GM23248 (cell line): ENCODE results near the gene CD80. TPM values are rescaled to one million over a fixed set of nuclear protein-coding genes. Genes with fewer than 3 reads are reported as not detected.
"Not testable (repeated sequence)": the region's sequence is repeated elsewhere in the genome, so short reads cannot be mapped to it uniquely, and the experiment has no call there.

Source experiments
- DNase-seq: peaks from one replicate; pipeline ENCODE4 v3.0.0-alpha.2; 2015
- H2AFZ ChIP-seq: fragments of 200-600 bp; sonication (generic); 2 replicates; pipeline ENCODE4 v1.6.1; 2016; ENCODE audit warnings: antibody characterized with exemption
- H3F3A ChIP-seq: fragments of 200-600 bp; sonication (generic); 2 replicates; pipeline ENCODE4 v1.6.1; 2016; ENCODE audit warnings: mild to moderate bottlenecking, antibody characterized with exemption, mixed run types; ENCODE audit not compliant: insufficient read depth
- H3K27ac ChIP-seq: fragments of 200-600 bp; sonication (generic); 2 replicates; pipeline ENCODE4 v1.5.1; 2016; ENCODE audit warnings: mild to moderate bottlenecking
- H3K27me3 ChIP-seq: fragments of 200-600 bp; sonication (generic); replicated peaks from 2 replicates; pipeline ENCODE4 v1.6.1; 2016; ENCODE audit warnings: mild to moderate bottlenecking; ENCODE audit not compliant: insufficient read depth
- H3K36me3 ChIP-seq: fragments of 200-600 bp; sonication (generic); 2 replicates; pipeline ENCODE4 v1.6.1; 2016; ENCODE audit warnings: low read depth, mild to moderate bottlenecking
- H3K4me1 ChIP-seq: fragments of 200-600 bp; sonication (generic); 2 replicates; pipeline ENCODE4 v1.6.1; 2016; ENCODE audit warnings: mild to moderate bottlenecking; ENCODE audit not compliant: insufficient read depth
- H3K4me2 ChIP-seq: fragments of 200-600 bp; sonication (generic); one replicate; pipeline ENCODE4 v1.6.1; 2016; ENCODE audit warnings: mild to moderate bottlenecking; ENCODE audit not compliant: unreplicated experiment
- H3K4me3 ChIP-seq: fragments of 200-600 bp; sonication (generic); 2 replicates; pipeline ENCODE4 v1.5.1; 2016; ENCODE audit warnings: mild to moderate bottlenecking
- H3K79me2 ChIP-seq: fragments of 200-600 bp; sonication (generic); 2 replicates; pipeline ENCODE4 v1.6.1; 2016; ENCODE audit warnings: mild to moderate bottlenecking; ENCODE audit not compliant: insufficient read depth
- H3K9ac ChIP-seq: fragments of 200-600 bp; sonication (generic); 2 replicates; pipeline ENCODE4 v1.6.1; 2016; ENCODE audit warnings: mild to moderate bottlenecking
- H3K9me2 ChIP-seq: fragments of 200-600 bp; sonication (generic); 2 replicates; pipeline ENCODE4 v1.6.1; 2016; ENCODE audit warnings: mixed run types, mild to moderate bottlenecking, moderate library complexity; ENCODE audit not compliant: insufficient read depth
- H3K9me3 ChIP-seq: fragments of 200-600 bp; sonication (generic); one replicate; pipeline ENCODE4 v1.6.1; 2017; ENCODE audit warnings: low read depth
- H4K20me1 ChIP-seq: fragments of 200-600 bp; sonication (generic); 2 replicates; pipeline ENCODE4 v1.6.0; 2016; ENCODE audit not compliant: insufficient read depth
- EZH2 ChIP-seq: fragments of 200-600 bp; sonication (generic); IDR thresholded peaks from 2 replicates; pipeline ENCODE4 v1.6.1; 2018; ENCODE audit warnings: antibody characterized with exemption, mild to moderate bottlenecking; ENCODE audit not compliant: insufficient read depth, poor library complexity, severe bottlenecking
- EZH2phosphoT487 ChIP-seq: fragments of 200-600 bp; sonication (generic); IDR thresholded peaks from 2 replicates; pipeline ENCODE4 v1.6.1; 2018; ENCODE audit warnings: antibody characterized with exemption, moderate library complexity, mild to moderate bottlenecking, low read depth; ENCODE audit not compliant: insufficient read depth
- WGBS, 2 experiments: methylation state at CpG; one replicate each; pipeline ENCODE4 v1.1.6; 2015 to 2017; ENCODE audit warnings: low lambda C conversion rate in 2 of 2, low coverage in 1 of 2; ENCODE audit errors: missing lambda C conversion rate in 2 of 2; 5-methylcytosine and 5-hydroxymethylcytosine counted together
- in situ Hi-C: fragments of 300-500 bp; cut with MboI; formaldehyde crosslinking; loops from 2 replicates; pipeline ENCODE4 v1.15.0; 2020
- polyA plus RNA-seq: library from polyadenylated mRNA; unstranded; fragments of >200 nt; fragmentation: Nextera tagmentation; extraction: Ambion mirVana; gene quantifications from 2 replicates; pipeline ENCODE4 v1.2.1, GENCODE V29; 2016
- total RNA-seq: library from RNA; depleted of rRNA; stranded (reverse); fragments of >200 nt; shearing (Covaris generic); gene quantifications from 2 replicates; pipeline ENCODE4 v1.2.3, GENCODE V29; 2014

Gene CD80
- total and polyA plus RNA-seq, 2 experiments from 2014 or later, result not detected

GRCh38 chr3:119571230-119571629, 11.8 kb upstream of the CD80 start:
- TF ChIP-seq EZH2phosphoT487 (no peak), EZH2 (no peak)
- no peaks in the 10 kb centered on the region for H3K79me2 ChIP-seq
- H3K4me1 ChIP-seq, result no peaks in the 10 kb centered on the region
- in situ Hi-C loops, result no loop called here
- no peak for DNase-seq
- no peaks in the 10 kb centered on the region for H3K9me2 ChIP-seq
- 0 out of 2 replicates have a peak, but pooled peaks cover 2% of the 10 kb centered on the region for H3K27me3 ChIP-seq
- H3K9ac ChIP-seq, result no peak overlapping the region
- no peaks in the 10 kb centered on the region for H3F3A ChIP-seq
- H3K4me2 ChIP-seq, result no peak overlapping the region
- H3K9me3 ChIP-seq, result no peaks in the 10 kb centered on the region
- no peak overlapping the region for H2AFZ ChIP-seq
- H3K4me3 ChIP-seq, result no peak overlapping the region
- no peak overlapping the region for H3K27ac ChIP-seq
- WGBS, 2 experiments, result 94% methylated on average over 1 of the region's 1 CpG
- no peaks in the 10 kb centered on the region for H3K36me3 ChIP-seq
- H4K20me1 ChIP-seq, result no peaks in the 10 kb centered on the region

GRCh38 chr3:119570229-119570628, 10.8 kb upstream of the CD80 start:
- Histone ChIP-seq H3K36me3 (no peaks in the 10 kb centered on the region), H3K4me3 (no peak overlapping the region), H3K9me3 (no peaks in the 10 kb centered on the region), H3K4me1 (no peaks in the 10 kb centered on the region), H3K4me2 (no peak overlapping the region), H3K27me3 (0 out of 2 replicates have a peak, but pooled peaks cover 2% of the 10 kb centered on the region), H3F3A (no peaks in the 10 kb centered on the region), H4K20me1 (no peaks in the 10 kb centered on the region), H3K79me2 (no peaks in the 10 kb centered on the region), H3K9ac (no peak overlapping the region), H2AFZ (no peak overlapping the region), H3K9me2 (no peaks in the 10 kb centered on the region), H3K27ac (no peak overlapping the region)
- no peak for TF ChIP-seq EZH2
- no peak for DNase-seq
- in situ Hi-C loops, result no loop called here
- WGBS, 2 experiments, result 47 to 49% methylated on average over 5 of the region's 5 CpGs

- in situ Hi-C loops, result no loop called here
- 44 to 68% methylated on average over 2 to 4 of the region's 4 CpGs for WGBS, 2 experiments
- Histone ChIP-seq H3K4me3 (no peak overlapping the region), H3K36me3 (no peaks in the 10 kb centered on the region), H3K27ac (no peak overlapping the region), H2AFZ (no peak overlapping the region), H3K9me2 (no peaks in the 10 kb centered on the region), H4K20me1 (no peaks in the 10 kb centered on the region), H3K4me2 (no peak overlapping the region), H3F3A (no peaks in the 10 kb centered on the region), H3K9me3 (no peaks in the 10 kb centered on the region), H3K4me1 (no peaks in the 10 kb centered on the region), H3K9ac (no peak overlapping the region), H3K27me3 (0 out of 2 replicates have a peak, but pooled peaks cover 2% of the 10 kb centered on the region), H3K79me2 (no peaks in the 10 kb centered on the region)
- TF ChIP-seq EZH2phosphoT487 (no peak), EZH2 (no peak)
- DNase-seq, result no peak
These were observed 9.7 kb upstream of the CD80 start for GRCh38 chr3:119569156-119569555.

GRCh38 chr3:119563334-119563733, 3.9 kb upstream of the CD80 start:
- in situ Hi-C loops, H3K4me2 ChIP-seq, H3K4me3 ChIP-seq: not testable (repeated sequence)

GRCh38 chr3:119562307-119562961, 3.0 kb upstream of the CD80 start:
- Histone ChIP-seq H3K27me3 (no peaks in the 10 kb centered on the region), H3K4me2 (no peak overlapping the region), H3K4me1 (no peaks in the 10 kb centered on the region), H3F3A (no peaks in the 10 kb centered on the region), H3K36me3 (no peaks in the 10 kb centered on the region), H2AFZ (no peak overlapping the region), H4K20me1 (no peaks in the 10 kb centered on the region), H3K79me2 (no peaks in the 10 kb centered on the region), H3K9ac (no peak overlapping the region), H3K9me3 (no peaks in the 10 kb centered on the region), H3K27ac (no peak overlapping the region), H3K9me2 (no peaks in the 10 kb centered on the region), H3K4me3 (no peak overlapping the region)
- WGBS, 2 experiments, result 59 to 82% methylated on average over 6 of the region's 6 CpGs
- in situ Hi-C loops, result no loop called here
- no peak for TF ChIP-seq EZH2phosphoT487
- no peak for TF ChIP-seq EZH2
- DNase-seq, result no peak

More at GRCh38 chr3:119563334-119563733, 3.9 kb upstream of the CD80 start:
- not testable (repeated sequence) for H3K9ac ChIP-seq, H2AFZ ChIP-seq, H4K20me1 ChIP-seq, H3K27me3 ChIP-seq, H3K79me2 ChIP-seq, H3K27ac ChIP-seq, H3K4me1 ChIP-seq, H3K9me3 ChIP-seq, DNase-seq, H3K36me3 ChIP-seq, H3K9me2 ChIP-seq, H3F3A ChIP-seq
- 65 to 70% methylated on average over 2 of the region's 2 CpGs for WGBS, 2 experiments
